ENCODE data around the gene RABL2A. TPM values are rescaled to one million over a fixed set of nuclear protein-coding genes. Genes with fewer than 3 reads are reported as not detected.
"Not testable (repeated sequence)": the region's sequence is repeated elsewhere in the genome, so short reads cannot be mapped to it uniquely, and the experiment has no call there.

Gene RABL2A
- polyA plus RNA-seq, 1 donor (not counting 4 experiments of a cell fraction or from before 2014, with no cell fraction given), result 6.7 TPM

DNA sequence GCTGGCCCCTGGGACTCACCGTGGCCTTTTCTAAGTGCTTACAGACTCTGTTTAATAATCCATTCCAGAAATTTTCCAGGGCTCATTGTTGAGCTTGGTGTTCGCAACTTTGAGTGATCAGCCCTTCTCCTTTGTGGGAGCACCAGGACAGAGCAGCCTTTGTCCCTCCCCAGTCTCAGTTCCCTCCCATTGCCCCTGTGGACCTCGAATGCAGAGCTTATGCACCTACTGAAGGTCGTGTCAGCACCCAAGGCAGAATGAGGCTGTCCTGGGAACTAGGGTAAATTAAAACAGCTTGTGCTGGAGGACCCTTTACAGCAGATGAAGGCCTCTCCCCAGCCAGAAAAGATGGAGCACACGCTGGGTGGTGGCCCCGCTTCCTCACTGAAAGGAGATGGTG lies 33.8 kb upstream of the RABL2A start:
- H4K20me1 ChIP-seq (ENCODE audit: control insufficient read depth, extremely low read depth, insufficient read depth, low read length); DNase-seq (ENCODE audit: low read depth, low spot score); H3K4me3 ChIP-seq (ENCODE audit: control insufficient read depth in 2 of 3, extremely low read depth in 1 of 3, insufficient read depth in 2 of 3, low read depth in 1 of 3, low read length in 3 of 3); H3K9me1 ChIP-seq (ENCODE audit: control insufficient read depth, extremely low read depth, insufficient read depth, low read length); H3K9ac ChIP-seq (ENCODE audit: control insufficient read depth, extremely low read depth, insufficient read depth, low read length); dilution Hi-C loops (cut with MboI; ENCODE audit: extremely low pct_ligation_motif_present, low sequenced_read_pairs); H3K9me3 ChIP-seq (ENCODE audit: control insufficient read depth, low read depth, low read length); H3K27me3 ChIP-seq (ENCODE audit: control insufficient read depth, extremely low read depth, insufficient read depth, low read length); H3K79me2 ChIP-seq (ENCODE audit: control insufficient read depth, insufficient read depth, low read length); H2AFZ ChIP-seq (ENCODE audit: control insufficient read depth, low read length); H3K36me3 ChIP-seq (ENCODE audit: control insufficient read depth in 2 of 2, extremely low read depth in 1 of 2, insufficient read depth in 2 of 2, low read length in 2 of 2); H3K4me1 ChIP-seq (ENCODE audit: control insufficient read depth, extremely low read depth, insufficient read depth, low read length); H3K27ac ChIP-seq (ENCODE audit: control insufficient read depth, insufficient read depth, low read length); H3K4me2 ChIP-seq (ENCODE audit: control insufficient read depth, extremely low read depth, insufficient read depth, low read depth, low read length); FAIRE-seq: not testable (repeated sequence)

DNA sequence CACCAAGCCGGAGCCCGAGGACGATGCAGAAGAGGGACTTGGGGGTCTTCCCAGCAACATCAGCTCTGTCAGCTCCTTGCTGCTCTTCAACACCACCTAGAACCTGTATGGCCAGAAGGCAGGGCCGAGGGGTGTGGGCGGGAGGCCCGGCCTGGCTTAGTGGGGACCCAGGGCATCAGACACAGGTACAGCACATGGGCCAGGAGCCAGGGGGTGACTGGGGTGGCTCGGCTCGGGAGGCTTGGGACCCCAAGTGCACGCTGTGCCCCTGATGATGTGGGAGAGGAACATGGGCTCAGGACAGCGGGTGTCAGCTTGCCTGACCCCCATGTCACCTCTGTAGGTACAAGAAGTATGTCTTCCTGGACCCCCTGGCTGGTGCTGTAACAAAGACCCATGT lies 31.3 kb upstream of the RABL2A start:
- H3K4me3 ChIP-seq (ENCODE audit: control insufficient read depth in 2 of 3, extremely low read depth in 1 of 3, insufficient read depth in 2 of 3, low read depth in 1 of 3, low read length in 3 of 3); DNase-seq (ENCODE audit: low read depth, low spot score); H3K36me3 ChIP-seq (ENCODE audit: control insufficient read depth in 2 of 2, extremely low read depth in 1 of 2, insufficient read depth in 2 of 2, low read length in 2 of 2); FAIRE-seq; H3K9ac ChIP-seq (ENCODE audit: control insufficient read depth, extremely low read depth, insufficient read depth, low read length); H3K27me3 ChIP-seq (ENCODE audit: control insufficient read depth, extremely low read depth, insufficient read depth, low read length); H4K20me1 ChIP-seq (ENCODE audit: control insufficient read depth, extremely low read depth, insufficient read depth, low read length); H3K4me2 ChIP-seq (ENCODE audit: control insufficient read depth, extremely low read depth, insufficient read depth, low read depth, low read length); H2AFZ ChIP-seq (ENCODE audit: control insufficient read depth, low read length); dilution Hi-C loops (cut with MboI; ENCODE audit: extremely low pct_ligation_motif_present, low sequenced_read_pairs); H3K9me1 ChIP-seq (ENCODE audit: control insufficient read depth, extremely low read depth, insufficient read depth, low read length); H3K79me2 ChIP-seq (ENCODE audit: control insufficient read depth, insufficient read depth, low read length); H3K4me1 ChIP-seq (ENCODE audit: control insufficient read depth, extremely low read depth, insufficient read depth, low read length); H3K9me3 ChIP-seq (ENCODE audit: control insufficient read depth, low read depth, low read length); H3K27ac ChIP-seq (ENCODE audit: control insufficient read depth, insufficient read depth, low read length): not testable (repeated sequence)

DNA sequence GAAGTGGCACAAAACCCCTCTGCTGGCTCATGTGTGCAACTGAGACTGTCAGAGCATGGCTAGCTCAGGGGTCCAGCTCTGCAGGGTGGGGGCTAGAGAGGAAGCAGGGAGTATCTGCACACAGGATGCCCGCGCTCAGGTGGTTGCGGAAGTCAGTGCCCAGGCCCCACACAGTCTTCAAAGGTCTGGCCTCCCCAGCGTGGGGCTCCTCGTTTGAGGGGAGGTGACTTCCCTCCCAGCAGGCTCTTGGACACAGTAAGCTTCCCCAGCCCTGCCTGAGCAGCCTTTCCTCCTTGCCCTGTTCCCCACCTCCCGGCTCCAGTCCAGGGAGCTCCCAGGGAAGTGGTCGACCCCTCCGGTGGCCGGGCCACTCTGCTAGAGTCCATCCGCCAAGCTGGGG lies 29.9 kb upstream of the RABL2A start:
- H3K79me2 ChIP-seq (ENCODE audit: control insufficient read depth, insufficient read depth, low read length); H2AFZ ChIP-seq (ENCODE audit: control insufficient read depth, low read length); H3K4me2 ChIP-seq (ENCODE audit: control insufficient read depth, extremely low read depth, insufficient read depth, low read depth, low read length); H3K4me1 ChIP-seq (ENCODE audit: control insufficient read depth, extremely low read depth, insufficient read depth, low read length); H3K9me1 ChIP-seq (ENCODE audit: control insufficient read depth, extremely low read depth, insufficient read depth, low read length); H3K9ac ChIP-seq (ENCODE audit: control insufficient read depth, extremely low read depth, insufficient read depth, low read length); H4K20me1 ChIP-seq (ENCODE audit: control insufficient read depth, extremely low read depth, insufficient read depth, low read length); FAIRE-seq; dilution Hi-C loops (cut with MboI; ENCODE audit: extremely low pct_ligation_motif_present, low sequenced_read_pairs); H3K4me3 ChIP-seq (ENCODE audit: control insufficient read depth in 2 of 3, extremely low read depth in 1 of 3, insufficient read depth in 2 of 3, low read depth in 1 of 3, low read length in 3 of 3); H3K9me3 ChIP-seq (ENCODE audit: control insufficient read depth, low read depth, low read length); H3K27ac ChIP-seq (ENCODE audit: control insufficient read depth, insufficient read depth, low read length); H3K36me3 ChIP-seq (ENCODE audit: control insufficient read depth in 2 of 2, extremely low read depth in 1 of 2, insufficient read depth in 2 of 2, low read length in 2 of 2); H3K27me3 ChIP-seq (ENCODE audit: control insufficient read depth, extremely low read depth, insufficient read depth, low read length); DNase-seq (ENCODE audit: low read depth, low spot score): not testable (repeated sequence)

DNA sequence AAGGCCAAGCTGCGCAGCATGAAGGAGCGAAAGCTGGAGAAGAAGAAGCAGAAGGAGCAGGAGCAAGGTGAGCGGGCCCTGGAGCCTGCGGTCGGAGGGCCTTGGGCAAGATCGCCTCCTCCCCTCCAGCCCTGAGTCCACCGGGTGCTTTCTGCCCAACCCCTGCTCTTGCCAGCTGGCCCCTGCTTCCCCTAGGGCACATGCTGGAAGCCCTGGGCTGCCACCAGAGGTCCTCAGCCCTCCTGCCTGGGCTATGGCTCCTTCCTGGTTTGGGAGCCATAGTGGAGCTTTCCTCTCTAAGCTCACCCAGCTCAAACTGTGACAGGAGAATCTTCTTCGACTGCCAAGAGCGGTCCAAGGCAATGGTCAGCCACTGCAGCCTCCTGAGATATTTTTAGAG lies 29.5 kb upstream of the RABL2A start:
- DNase-seq (ENCODE audit: low read depth, low spot score); FAIRE-seq: not testable (repeated sequence)

DNA sequence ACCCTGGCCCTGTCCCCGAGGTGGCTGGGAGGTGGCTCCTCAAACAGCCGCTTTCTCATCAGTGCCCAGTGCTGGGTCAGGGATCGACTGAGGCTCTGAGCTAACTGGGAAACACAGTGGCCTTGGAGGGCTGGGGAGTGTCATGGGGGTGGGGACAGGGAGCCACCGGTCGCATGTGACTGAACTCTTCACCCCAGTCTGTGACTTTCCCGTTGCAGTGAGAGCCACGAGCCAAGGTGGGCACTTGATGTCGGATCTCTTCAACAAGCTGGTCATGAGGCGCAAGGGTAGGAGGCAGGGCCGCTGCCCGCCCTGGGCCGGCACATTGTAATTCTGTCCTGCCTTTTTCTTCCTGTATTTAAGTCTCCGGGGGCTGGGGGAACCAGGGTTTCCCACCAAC lies 28.9 kb upstream of the RABL2A start:
- H4K20me1 ChIP-seq (ENCODE audit: control insufficient read depth, extremely low read depth, insufficient read depth, low read length); H3K9me1 ChIP-seq (ENCODE audit: control insufficient read depth, extremely low read depth, insufficient read depth, low read length); H3K27me3 ChIP-seq (ENCODE audit: control insufficient read depth, extremely low read depth, insufficient read depth, low read length); dilution Hi-C loops (cut with MboI; ENCODE audit: extremely low pct_ligation_motif_present, low sequenced_read_pairs); H2AFZ ChIP-seq (ENCODE audit: control insufficient read depth, low read length); H3K4me2 ChIP-seq (ENCODE audit: control insufficient read depth, extremely low read depth, insufficient read depth, low read depth, low read length); H3K9ac ChIP-seq (ENCODE audit: control insufficient read depth, extremely low read depth, insufficient read depth, low read length); FAIRE-seq; DNase-seq (ENCODE audit: low read depth, low spot score); H3K9me3 ChIP-seq (ENCODE audit: control insufficient read depth, low read depth, low read length); H3K36me3 ChIP-seq (ENCODE audit: control insufficient read depth in 2 of 2, extremely low read depth in 1 of 2, insufficient read depth in 2 of 2, low read length in 2 of 2); H3K79me2 ChIP-seq (ENCODE audit: control insufficient read depth, insufficient read depth, low read length); H3K4me1 ChIP-seq (ENCODE audit: control insufficient read depth, extremely low read depth, insufficient read depth, low read length); H3K4me3 ChIP-seq (ENCODE audit: control insufficient read depth in 2 of 3, extremely low read depth in 1 of 3, insufficient read depth in 2 of 3, low read depth in 1 of 3, low read length in 3 of 3); H3K27ac ChIP-seq (ENCODE audit: control insufficient read depth, insufficient read depth, low read length): not testable (repeated sequence)

More for the DNA sequence above, 29.5 kb upstream of the RABL2A start:
- H3K4me3 ChIP-seq (ENCODE audit: control insufficient read depth in 2 of 3, extremely low read depth in 1 of 3, insufficient read depth in 2 of 3, low read depth in 1 of 3, low read length in 3 of 3); dilution Hi-C loops (cut with MboI; ENCODE audit: extremely low pct_ligation_motif_present, low sequenced_read_pairs); H3K4me1 ChIP-seq (ENCODE audit: control insufficient read depth, extremely low read depth, insufficient read depth, low read length); H3K36me3 ChIP-seq (ENCODE audit: control insufficient read depth in 2 of 2, extremely low read depth in 1 of 2, insufficient read depth in 2 of 2, low read length in 2 of 2); H3K27me3 ChIP-seq (ENCODE audit: control insufficient read depth, extremely low read depth, insufficient read depth, low read length); H3K4me2 ChIP-seq (ENCODE audit: control insufficient read depth, extremely low read depth, insufficient read depth, low read depth, low read length); H3K9me1 ChIP-seq (ENCODE audit: control insufficient read depth, extremely low read depth, insufficient read depth, low read length); H3K9me3 ChIP-seq (ENCODE audit: control insufficient read depth, low read depth, low read length); H4K20me1 ChIP-seq (ENCODE audit: control insufficient read depth, extremely low read depth, insufficient read depth, low read length); H3K27ac ChIP-seq (ENCODE audit: control insufficient read depth, insufficient read depth, low read length); H3K9ac ChIP-seq (ENCODE audit: control insufficient read depth, extremely low read depth, insufficient read depth, low read length); H3K79me2 ChIP-seq (ENCODE audit: control insufficient read depth, insufficient read depth, low read length); H2AFZ ChIP-seq (ENCODE audit: control insufficient read depth, low read length): not testable (repeated sequence)
